Measurements from ENCODE around the gene SNX5. TPM values are rescaled to one million over a fixed set of nuclear protein-coding genes. Genes with fewer than 3 reads are reported as not detected.
A peak's percentile ranks its signal among the peaks of the same experiment; 100 is the strongest.

Gene SNX5
- total and polyA plus RNA-seq, 2 of the 13 experiments (the other 11 are each of a cell fraction or from before 2014, with no cell fraction given) = 664 to 1,040 TPM

- TF ChIP-seq SAFB2 (CRISPR knock-in tag; IDR thresholded peaks at IDR 0.05; ENCODE audit: borderline replicate concordance, low read depth) (0 out of 2 replicates have a peak, but pooled peaks have one; percentile 33), ZNF432 (CRISPR knock-in tag; IDR thresholded peaks at IDR 0.05; ENCODE audit: borderline replicate concordance) (0 out of 2 replicates have a peak, but pooled peaks have one; percentile 57), KDM5B (CRISPR knock-in tag; IDR thresholded peaks at IDR 0.05; ENCODE audit: borderline replicate concordance) (peak; percentile 52; the same call in 1 of the 2 replicates), MED8 (CRISPR knock-in tag; IDR thresholded peaks at IDR 0.05; ENCODE audit: insufficient replicate concordance) (peak; percentile 33), ZNF362 (CRISPR knock-in tag; IDR thresholded peaks at IDR 0.05; ENCODE audit: borderline replicate concordance) (peak; percentile 26; the same call in 1 of the 2 replicates), NFKB2 (CRISPR knock-in tag; IDR thresholded peaks at IDR 0.05; ENCODE audit: borderline replicate concordance) (peak; percentile 51; the same call in 1 of the 2 replicates), MXD1 (CRISPR knock-in tag; IDR thresholded peaks at IDR 0.05) (0 out of 2 replicates have a peak, but pooled peaks have one; percentile 36), ZBTB42 (CRISPR knock-in tag; IDR thresholded peaks at IDR 0.05) (0 out of 2 replicates have a peak, but pooled peaks have one; percentile 3), ZFP91 (CRISPR knock-in tag; IDR thresholded peaks at IDR 0.05; ENCODE audit: borderline replicate concordance) (peak; percentile 15; the same call in 1 of the 2 replicates), MXD3 (CRISPR knock-in tag; IDR thresholded peaks at IDR 0.05) (0 out of 2 replicates have a peak, but pooled peaks have one; percentile 13), ZNF710 (CRISPR knock-in tag; IDR thresholded peaks at IDR 0.05; ENCODE audit: borderline replicate concordance) (0 out of 2 replicates have a peak, but pooled peaks have one; percentile 24), IRF9 (CRISPR knock-in tag; IDR thresholded peaks at IDR 0.05; ENCODE audit: borderline replicate concordance) (0 out of 2 replicates have a peak, but pooled peaks have one; percentile 38), SALL1 (CRISPR knock-in tag; IDR thresholded peaks at IDR 0.05) (0 out of 2 replicates have a peak, but pooled peaks have one; percentile 2), HIVEP1 (CRISPR knock-in tag; IDR thresholded peaks at IDR 0.05) (0 out of 2 replicates have a peak, but pooled peaks have one; percentile 9)
Observed at GRCh38 chr20:17960400-17960885, 8.2 kb downstream of the SNX5 start (continued).
